ENCODE data around the gene MINDY4B. TPM values are rescaled to one million over a fixed set of nuclear protein-coding genes. Genes with fewer than 3 reads are reported as not detected.

MINDY4B gene
- total RNA-seq, 6 experiments from 2014 or later = not detected

DNA sequence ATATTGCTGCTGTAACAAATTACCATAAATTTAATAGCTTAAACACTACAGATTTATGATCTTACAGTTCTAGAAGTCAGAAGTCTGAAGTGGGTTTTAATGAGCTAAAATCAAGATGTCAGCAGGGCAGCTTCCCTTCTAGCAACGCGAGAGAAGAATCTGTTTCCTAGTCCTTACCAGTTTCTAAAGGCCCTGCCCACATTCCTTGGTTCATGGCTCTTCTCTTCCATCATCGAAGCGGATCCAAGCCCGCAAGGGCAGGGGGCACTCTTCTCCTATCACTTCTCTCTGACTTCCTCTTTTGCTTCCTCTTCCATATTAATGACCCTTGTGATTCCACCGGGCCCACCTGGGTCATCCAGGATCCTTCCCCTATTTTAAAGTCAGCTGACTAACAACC, 16.1 kb downstream of the MINDY4B start:
- H3K4me1 ChIP-seq = no peaks in the 10 kb centered on the region
- WGBS (ENCODE audit: insufficient coverage, low coverage, low lambda C conversion rate, missing lambda C conversion rate) = 77% methylated on average over 6 of the region's 6 CpGs
- no peak for TF ChIP-seq POLR2A (IDR thresholded peaks at IDR 0.05)
- TF ChIP-seq, protein P1, sequence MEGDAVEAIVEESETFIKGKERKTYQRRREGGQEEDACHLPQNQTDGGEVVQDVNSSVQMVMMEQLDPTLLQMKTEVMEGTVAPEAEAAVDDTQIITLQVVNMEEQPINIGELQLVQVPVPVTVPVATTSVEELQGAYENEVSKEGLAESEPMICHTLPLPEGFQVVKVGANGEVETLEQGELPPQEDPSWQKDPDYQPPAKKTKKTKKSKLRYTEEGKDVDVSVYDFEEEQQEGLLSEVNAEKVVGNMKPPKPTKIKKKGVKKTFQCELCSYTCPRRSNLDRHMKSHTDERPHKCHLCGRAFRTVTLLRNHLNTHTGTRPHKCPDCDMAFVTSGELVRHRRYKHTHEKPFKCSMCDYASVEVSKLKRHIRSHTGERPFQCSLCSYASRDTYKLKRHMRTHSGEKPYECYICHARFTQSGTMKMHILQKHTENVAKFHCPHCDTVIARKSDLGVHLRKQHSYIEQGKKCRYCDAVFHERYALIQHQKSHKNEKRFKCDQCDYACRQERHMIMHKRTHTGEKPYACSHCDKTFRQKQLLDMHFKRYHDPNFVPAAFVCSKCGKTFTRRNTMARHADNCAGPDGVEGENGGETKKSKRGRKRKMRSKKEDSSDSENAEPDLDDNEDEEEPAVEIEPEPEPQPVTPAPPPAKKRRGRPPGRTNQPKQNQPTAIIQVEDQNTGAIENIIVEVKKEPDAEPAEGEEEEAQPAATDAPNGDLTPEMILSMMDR (IDR thresholded peaks at IDR 0.05) = no peak
- intact Hi-C loops (cut with DNase I) = no loop called here
- no peak overlapping the region for H3K4me3 ChIP-seq
- no peak for ATAC-seq
- H3K27ac ChIP-seq = no peak overlapping the region
- H3K27me3 ChIP-seq = no peaks in the 10 kb centered on the region
- H3K9me3 ChIP-seq = no peaks in the 10 kb centered on the region
- DNase-seq = no peak
- H3K36me3 ChIP-seq = no peaks in the 10 kb centered on the region

DNA sequence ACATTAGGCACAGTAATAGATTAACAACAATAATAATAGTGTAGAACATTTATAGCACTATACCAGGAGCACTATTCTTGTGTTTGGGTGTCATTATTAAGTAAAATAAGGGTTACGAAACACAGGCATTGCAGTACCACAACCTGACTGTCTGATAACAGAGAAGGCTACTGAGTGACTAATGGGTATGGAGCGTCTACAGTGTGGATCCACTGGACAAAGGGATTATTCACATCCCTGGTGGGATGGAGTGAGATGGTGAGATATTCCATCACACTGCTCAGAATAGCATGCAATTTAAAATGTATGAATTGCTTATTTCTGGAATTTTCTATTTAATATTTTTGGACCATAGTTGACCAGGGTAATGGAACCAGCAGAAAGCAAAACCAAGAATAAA, 18.2 kb downstream of the MINDY4B start:
- H3K4me1 ChIP-seq = no peaks in the 10 kb centered on the region
- no peak overlapping the region for H3K4me3 ChIP-seq
- H3K27me3 ChIP-seq = no peaks in the 10 kb centered on the region
- WGBS (ENCODE audit: insufficient coverage, low coverage, low lambda C conversion rate, missing lambda C conversion rate) = 83% methylated on average over 2 of the region's 2 CpGs
- no peak for ATAC-seq
- H3K27ac ChIP-seq = no peak overlapping the region
- H3K36me3 ChIP-seq = no peaks in the 10 kb centered on the region
- TF ChIP-seq, protein P1 (IDR thresholded peaks at IDR 0.05) = no peak
- TF ChIP-seq POLR2A (IDR thresholded peaks at IDR 0.05) = no peak
- intact Hi-C loops (cut with DNase I) = no loop called here
- DNase-seq = no peak
- H3K9me3 ChIP-seq = no peaks in the 10 kb centered on the region

DNA sequence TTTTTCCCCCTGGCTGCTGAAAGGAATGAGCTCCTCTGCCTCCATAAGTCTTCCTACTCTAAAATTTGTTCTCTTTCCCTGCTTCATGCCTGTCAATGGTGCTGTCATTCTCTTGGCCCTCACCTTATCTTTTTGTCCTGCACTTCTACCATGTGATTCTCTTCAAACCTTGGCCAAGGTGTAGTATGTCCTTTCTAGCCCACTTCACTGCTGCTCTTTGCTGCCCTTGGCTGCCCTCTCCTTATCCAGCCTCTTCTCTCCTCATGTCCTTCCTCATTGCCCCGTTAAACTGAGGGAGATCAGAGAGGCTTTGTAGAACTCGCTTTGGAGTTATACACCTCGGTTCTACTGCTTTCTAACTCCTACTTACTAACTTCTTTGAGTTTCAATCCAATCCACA, 19.7 kb downstream of the MINDY4B start:
- Histone ChIP-seq H3K36me3 (no peaks in the 10 kb centered on the region), H3K27me3 (no peaks in the 10 kb centered on the region), H3K27ac (no peak overlapping the region), H3K9me3 (no peaks in the 10 kb centered on the region), H3K4me1 (no peaks in the 10 kb centered on the region), H3K4me3 (no peak overlapping the region)
- 72% methylated on average over 3 of the region's 3 CpGs for WGBS (ENCODE audit: insufficient coverage, low coverage, low lambda C conversion rate, missing lambda C conversion rate)
- intact Hi-C loops (cut with DNase I) = no loop called here
- no peak for TF ChIP-seq POLR2A (IDR thresholded peaks at IDR 0.05)
- TF ChIP-seq, protein P1 (IDR thresholded peaks at IDR 0.05) = no peak
- no peak for DNase-seq
- ATAC-seq = no peak

DNA sequence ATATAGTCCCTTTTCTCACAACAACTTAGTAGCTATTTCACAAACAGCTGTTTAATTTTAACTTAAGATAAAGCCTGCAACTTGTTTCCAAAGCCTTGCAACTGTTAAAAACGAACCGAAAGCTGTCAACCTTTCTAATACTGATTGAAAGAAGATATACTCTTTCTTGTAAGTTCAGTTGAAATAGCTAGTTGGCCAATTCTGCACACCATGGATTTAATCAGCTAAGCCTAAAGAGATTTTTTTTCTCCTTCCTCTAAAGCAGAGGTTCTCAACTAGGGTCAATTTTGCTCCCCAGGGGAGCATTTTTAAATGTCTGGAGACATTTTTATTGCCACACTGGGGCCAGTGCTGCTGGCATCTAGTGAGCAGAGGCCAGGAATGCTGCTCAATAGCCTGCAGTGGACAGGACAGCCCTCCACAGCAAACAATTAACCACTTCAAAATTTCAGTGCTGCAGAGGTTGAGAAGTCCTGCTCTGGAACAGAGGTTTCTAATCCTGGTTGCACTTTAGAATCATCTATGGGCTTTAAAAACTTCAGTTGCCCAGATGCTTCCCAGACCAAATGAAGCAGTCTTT, 26.2 kb downstream of the MINDY4B start:
- Histone ChIP-seq H3K4me3 (no peak overlapping the region), H3K27ac (no peak overlapping the region), H3K27me3 (no peaks in the 10 kb centered on the region), H3K9me3 (no peaks in the 10 kb centered on the region), H3K4me1 (no peaks in the 10 kb centered on the region), H3K36me3 (no peaks in the 10 kb centered on the region)
- intact Hi-C loops (cut with DNase I) = no loop called here
- ATAC-seq (no peak), DNase-seq (no peak)
- TF ChIP-seq POLR2A (IDR thresholded peaks at IDR 0.05) = no peak
- TF ChIP-seq, protein P1 (IDR thresholded peaks at IDR 0.05) = no peak
- 71% methylated on average over 2 of the region's 2 CpGs for WGBS (ENCODE audit: insufficient coverage, low coverage, low lambda C conversion rate, missing lambda C conversion rate)

DNA sequence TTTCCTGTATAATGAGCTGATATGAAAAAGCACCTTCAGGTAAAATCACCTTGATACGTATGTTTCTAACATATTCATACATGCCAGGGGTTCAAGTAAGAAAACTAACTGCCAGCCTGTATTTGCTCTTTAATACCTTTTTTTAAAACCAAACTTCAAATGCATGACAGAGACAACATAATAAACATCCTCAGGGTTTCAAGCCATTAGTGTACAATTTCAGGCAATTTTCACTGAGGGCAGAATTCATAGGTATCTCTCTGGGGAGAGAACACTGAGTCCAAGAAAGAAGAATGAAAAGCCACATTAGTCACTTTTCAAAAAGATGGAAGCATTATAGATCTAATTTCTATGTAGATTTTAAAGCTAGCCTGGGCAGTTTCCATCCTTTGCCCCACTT, 26.9 kb downstream of the MINDY4B start:
- no peak for ATAC-seq
- Histone ChIP-seq H3K27ac (no peak overlapping the region), H3K27me3 (no peaks in the 10 kb centered on the region), H3K36me3 (no peaks in the 10 kb centered on the region), H3K4me3 (no peak overlapping the region), H3K4me1 (no peaks in the 10 kb centered on the region), H3K9me3 (no peaks in the 10 kb centered on the region)
- DNase-seq = no peak
- WGBS (ENCODE audit: insufficient coverage, low coverage, low lambda C conversion rate, missing lambda C conversion rate) = 69% methylated on average over 1 of the region's 1 CpG
- intact Hi-C loops (cut with DNase I) = no loop called here
- TF ChIP-seq, protein P1 (IDR thresholded peaks at IDR 0.05) = no peak
- TF ChIP-seq POLR2A (IDR thresholded peaks at IDR 0.05) = no peak
